Neural crest cell (in vitro differentiated cells): ENCODE data around the gene TRIM62. TPM values are rescaled to one million over a fixed set of nuclear protein-coding genes. Genes with fewer than 3 reads are reported as not detected.
A peak's percentile ranks its signal among the peaks of the same experiment; 100 is the strongest.

Experiments
- DNase-seq: peaks from one replicate; pipeline ENCODE4 v3.0.0; 2021; ENCODE audit warnings: low read depth, mixed read lengths, low spot score
- H3K27ac Mint-ChIP-seq: one replicate; pipeline ENCODE4 v1.8.0; 2021; ENCODE audit warnings: mild to moderate bottlenecking, mixed read lengths; ENCODE audit not compliant: unreplicated experiment
- H3K27me3 Mint-ChIP-seq: 2 replicates; pipeline ENCODE4 v1.8.0; 2021; ENCODE audit warnings: low read depth, mild to moderate bottlenecking, mixed read lengths
- H3K36me3 Mint-ChIP-seq: 2 replicates; pipeline ENCODE4 v1.8.0; 2021; ENCODE audit warnings: low read depth, mild to moderate bottlenecking, mixed read lengths
- H3K4me1 Mint-ChIP-seq: 2 replicates; pipeline ENCODE4 v1.8.0; 2021; ENCODE audit warnings: mixed read lengths
- H3K4me3 Mint-ChIP-seq: one replicate; pipeline ENCODE4 v1.8.0; 2021; ENCODE audit warnings: mild to moderate bottlenecking, mixed read lengths
- H3K9me3 Mint-ChIP-seq: 2 replicates; pipeline ENCODE4 v1.8.0; 2021; ENCODE audit warnings: mixed read lengths
- total RNA-seq: library from RNA; stranded (reverse); gene quantifications from 2 replicates; pipeline ENCODE4 v1.2.1, GENCODE V29; 2021
- TF ChIP-seq, protein P1 (sequence below): fragments of 200-600 bp; sonication (generic); conservative IDR thresholded peaks from 2 replicates; pipeline ENCODE4 v1.5.0; 2021; ENCODE audit warnings: antibody characterized with exemption, mild to moderate bottlenecking

TRIM62 gene
- total RNA-seq, 1 donor from 2014 or later, result 8.6 TPM

DNA sequence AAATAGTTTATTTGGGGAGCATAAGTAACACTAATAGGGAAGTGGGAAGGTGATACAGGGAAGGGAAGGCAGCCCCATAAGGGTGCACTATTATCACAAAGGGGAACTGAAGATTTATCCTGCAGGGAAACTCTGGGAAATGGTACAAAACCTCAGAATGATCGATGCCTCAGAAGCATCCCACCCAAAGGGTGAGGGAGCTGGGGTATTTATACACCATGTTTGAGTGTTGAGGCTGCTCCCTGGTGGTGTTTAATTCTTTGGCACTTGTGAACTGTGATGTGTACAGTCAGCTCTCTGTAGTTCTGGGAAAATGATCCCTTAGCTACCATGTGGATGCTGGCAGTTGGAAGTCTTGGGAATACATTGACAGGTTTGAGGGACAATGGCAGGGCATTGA is 5.1 kb upstream of the TRIM62 start:
- H3K27me3 Mint-ChIP-seq, result peaks cover 3% of the 10 kb centered on the region

DNA sequence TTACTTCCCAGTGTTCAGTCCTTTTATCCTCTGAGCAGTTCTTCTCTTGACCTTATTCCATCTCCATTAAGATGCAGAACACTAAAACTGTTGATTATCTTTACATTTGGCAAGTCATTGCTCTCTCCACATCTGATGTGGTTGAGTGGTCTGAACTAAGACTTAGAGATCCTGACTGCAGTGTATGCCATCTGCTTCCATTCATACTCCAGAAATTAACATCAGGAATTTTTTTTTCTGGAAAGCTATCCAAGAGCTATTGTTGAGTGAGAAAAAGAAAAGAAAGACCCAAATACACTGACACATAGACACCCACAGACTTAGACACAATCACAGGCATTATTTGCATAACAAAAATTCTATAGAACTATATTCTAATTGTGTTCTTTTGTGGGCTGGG is 3.7 kb upstream of the TRIM62 start:
- Mint-ChIP-seq H3K4me1 (peaks cover 35% of the 10 kb centered on the region), H3K4me3 (peak overlapping the region; percentile 41), H3K27me3 (peaks cover 3% of the 10 kb centered on the region), H3K27ac (no peak overlapping the region), H3K9me3 (no peaks in the 10 kb centered on the region), H3K36me3 (no peaks in the 10 kb centered on the region)
- TF ChIP-seq, protein P1, sequence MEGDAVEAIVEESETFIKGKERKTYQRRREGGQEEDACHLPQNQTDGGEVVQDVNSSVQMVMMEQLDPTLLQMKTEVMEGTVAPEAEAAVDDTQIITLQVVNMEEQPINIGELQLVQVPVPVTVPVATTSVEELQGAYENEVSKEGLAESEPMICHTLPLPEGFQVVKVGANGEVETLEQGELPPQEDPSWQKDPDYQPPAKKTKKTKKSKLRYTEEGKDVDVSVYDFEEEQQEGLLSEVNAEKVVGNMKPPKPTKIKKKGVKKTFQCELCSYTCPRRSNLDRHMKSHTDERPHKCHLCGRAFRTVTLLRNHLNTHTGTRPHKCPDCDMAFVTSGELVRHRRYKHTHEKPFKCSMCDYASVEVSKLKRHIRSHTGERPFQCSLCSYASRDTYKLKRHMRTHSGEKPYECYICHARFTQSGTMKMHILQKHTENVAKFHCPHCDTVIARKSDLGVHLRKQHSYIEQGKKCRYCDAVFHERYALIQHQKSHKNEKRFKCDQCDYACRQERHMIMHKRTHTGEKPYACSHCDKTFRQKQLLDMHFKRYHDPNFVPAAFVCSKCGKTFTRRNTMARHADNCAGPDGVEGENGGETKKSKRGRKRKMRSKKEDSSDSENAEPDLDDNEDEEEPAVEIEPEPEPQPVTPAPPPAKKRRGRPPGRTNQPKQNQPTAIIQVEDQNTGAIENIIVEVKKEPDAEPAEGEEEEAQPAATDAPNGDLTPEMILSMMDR, result no peak
- DNase-seq, result no peak

More for the DNA sequence above, 5.1 kb upstream of the TRIM62 start:
- TF ChIP-seq, protein P1, result no peak
- Mint-ChIP-seq H3K27ac (no peak overlapping the region), H3K4me3 (no peak overlapping the region), H3K36me3 (no peaks in the 10 kb centered on the region), H3K9me3 (no peaks in the 10 kb centered on the region), H3K4me1 (peaks cover 29% of the 10 kb centered on the region)
- no peak for DNase-seq

DNA sequence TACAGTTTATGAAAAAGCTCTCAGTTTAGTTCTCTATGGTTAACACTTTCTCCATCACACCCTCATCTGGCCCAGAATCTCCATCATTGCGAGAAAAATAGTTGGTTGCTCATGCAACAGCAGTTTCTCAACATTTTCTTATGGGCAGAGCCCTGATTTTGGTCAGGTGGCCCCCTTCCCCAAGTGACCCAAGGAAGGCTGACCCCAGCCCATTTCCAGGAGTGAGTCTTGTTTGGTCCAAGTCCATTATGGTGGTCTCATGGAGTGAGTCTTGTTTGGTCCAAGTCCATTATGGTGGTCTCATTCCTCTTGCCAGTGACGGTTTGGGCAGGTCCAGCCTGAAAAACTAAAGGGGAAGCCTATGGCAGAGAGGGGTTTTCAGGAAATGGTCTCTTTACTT is 1.5 kb upstream of the TRIM62 start:
- Mint-ChIP-seq H3K27ac (no peak overlapping the region), H3K36me3 (no peaks in the 10 kb centered on the region), H3K27me3 (peaks cover 3% of the 10 kb centered on the region), H3K4me3 (peak overlapping the region; percentile 93), H3K9me3 (no peaks in the 10 kb centered on the region), H3K4me1 (peaks cover 42% of the 10 kb centered on the region)
- TF ChIP-seq, protein P1, result no peak
- DNase-seq, result no peak

DNA sequence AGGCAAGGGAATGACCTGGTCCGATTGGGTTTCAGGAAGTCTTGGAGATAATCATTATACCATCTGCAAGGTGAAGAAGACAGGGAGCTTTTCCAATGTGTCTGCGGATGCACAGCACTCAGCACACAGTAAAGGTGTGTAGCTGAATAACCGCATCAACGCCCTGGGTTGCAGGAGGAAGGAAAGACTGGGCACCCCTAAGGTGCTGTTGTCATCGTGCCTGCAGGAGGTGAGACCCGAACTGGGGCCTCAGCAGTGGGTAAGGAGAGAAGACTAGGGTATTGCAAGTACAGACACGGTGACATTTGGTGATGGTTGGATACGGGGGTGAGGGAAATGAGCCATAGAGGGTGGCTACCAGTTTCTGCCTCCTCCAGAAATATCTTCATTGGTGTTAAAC is 1.1 kb upstream of the TRIM62 start:
- Mint-ChIP-seq H3K27ac (peak overlapping the region; percentile 64), H3K4me3 (peak overlapping the region; percentile 93), H3K27me3 (peaks cover 3% of the 10 kb centered on the region), H3K4me1 (peaks cover 42% of the 10 kb centered on the region), H3K36me3 (no peaks in the 10 kb centered on the region), H3K9me3 (no peaks in the 10 kb centered on the region)
- TF ChIP-seq, protein P1, result no peak
- DNase-seq, result no peak

DNA sequence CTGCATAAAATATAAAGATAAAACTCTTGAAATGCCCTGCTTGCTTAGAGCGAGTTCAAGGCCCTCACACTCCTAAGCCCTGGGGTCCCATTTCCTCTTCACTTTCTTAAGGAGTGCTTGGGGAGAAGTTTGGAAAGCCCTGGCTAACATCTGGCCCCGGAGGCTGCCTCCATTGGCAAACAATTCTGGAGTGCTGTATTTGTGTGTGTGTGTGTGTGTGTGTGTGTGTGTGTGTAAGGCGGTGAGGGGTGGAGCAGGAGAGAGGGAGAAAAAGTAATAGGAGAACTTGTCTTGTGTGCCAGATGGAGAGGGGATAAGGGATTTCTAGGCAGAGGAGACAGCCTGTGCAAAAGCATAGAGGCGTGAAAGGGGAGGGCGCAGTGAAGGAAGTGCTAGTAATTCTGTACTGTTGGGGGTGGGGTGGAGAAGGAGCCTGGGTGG is 578 bp upstream of the TRIM62 start:
- TF ChIP-seq, protein P1, result no peak
- Mint-ChIP-seq H3K9me3 (no peaks in the 10 kb centered on the region), H3K36me3 (no peaks in the 10 kb centered on the region), H3K27ac (peak overlapping the region; percentile 64), H3K27me3 (peaks cover 3% of the 10 kb centered on the region), H3K4me1 (peaks cover 42% of the 10 kb centered on the region), H3K4me3 (peak overlapping the region; percentile 93)
- DNase-seq, result peak; percentile 33
